Fibroblast of mammary gland (primary cell): ENCODE results near the gene METRNL.

Experiments used
- DNase-seq: peaks from one replicate; pipeline ENCODE4 v3.0.0-alpha.2; 2010; ENCODE audit warnings: low read depth
- H3K4me3 ChIP-seq: 2 replicates; pipeline ENCODE4 v1.5.1; 2011; ENCODE audit warnings: low read depth, mild to moderate bottlenecking, low read length, moderate library complexity; ENCODE audit not compliant: control insufficient read depth
- TF ChIP-seq, protein P1 (sequence below): conservative IDR thresholded peaks from 2 replicates; pipeline ENCODE4 v1.5.1; 2011; ENCODE audit warnings: low read depth, low read length, inconsistent platforms; ENCODE audit not compliant: control insufficient read depth, insufficient read depth

The METRNL gene

DNA sequence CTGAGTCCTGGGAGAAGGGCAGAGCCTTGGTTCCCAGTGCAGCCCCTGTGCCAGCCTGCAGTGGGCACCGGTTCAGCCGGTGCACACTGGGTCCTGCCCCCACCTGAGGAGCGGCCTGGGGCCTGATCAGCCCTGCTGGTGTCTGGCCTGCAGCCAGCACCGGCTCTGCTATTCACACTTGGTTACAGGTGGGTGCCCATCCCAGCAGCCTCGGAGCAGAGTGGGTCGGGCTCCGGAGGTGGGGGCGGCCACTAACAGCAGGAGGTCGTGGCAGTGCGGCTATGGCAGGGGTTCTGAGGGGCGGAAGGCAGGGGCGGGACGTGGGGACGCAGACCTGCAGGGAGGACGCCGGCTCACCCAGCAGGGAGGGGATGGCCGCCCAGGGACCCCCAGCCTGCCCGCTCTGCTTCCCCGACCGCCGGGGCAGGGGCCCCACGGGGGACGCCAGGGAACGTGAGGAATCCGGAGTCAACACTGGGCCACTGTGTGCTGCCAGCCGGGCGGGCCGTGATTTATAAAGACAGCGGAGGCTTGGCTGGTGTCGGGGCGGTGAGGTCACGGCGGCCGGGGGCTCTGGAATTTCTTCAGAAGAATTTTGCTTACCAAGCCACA lies 20.3 kb downstream of the METRNL start:
- TF ChIP-seq, protein P1, sequence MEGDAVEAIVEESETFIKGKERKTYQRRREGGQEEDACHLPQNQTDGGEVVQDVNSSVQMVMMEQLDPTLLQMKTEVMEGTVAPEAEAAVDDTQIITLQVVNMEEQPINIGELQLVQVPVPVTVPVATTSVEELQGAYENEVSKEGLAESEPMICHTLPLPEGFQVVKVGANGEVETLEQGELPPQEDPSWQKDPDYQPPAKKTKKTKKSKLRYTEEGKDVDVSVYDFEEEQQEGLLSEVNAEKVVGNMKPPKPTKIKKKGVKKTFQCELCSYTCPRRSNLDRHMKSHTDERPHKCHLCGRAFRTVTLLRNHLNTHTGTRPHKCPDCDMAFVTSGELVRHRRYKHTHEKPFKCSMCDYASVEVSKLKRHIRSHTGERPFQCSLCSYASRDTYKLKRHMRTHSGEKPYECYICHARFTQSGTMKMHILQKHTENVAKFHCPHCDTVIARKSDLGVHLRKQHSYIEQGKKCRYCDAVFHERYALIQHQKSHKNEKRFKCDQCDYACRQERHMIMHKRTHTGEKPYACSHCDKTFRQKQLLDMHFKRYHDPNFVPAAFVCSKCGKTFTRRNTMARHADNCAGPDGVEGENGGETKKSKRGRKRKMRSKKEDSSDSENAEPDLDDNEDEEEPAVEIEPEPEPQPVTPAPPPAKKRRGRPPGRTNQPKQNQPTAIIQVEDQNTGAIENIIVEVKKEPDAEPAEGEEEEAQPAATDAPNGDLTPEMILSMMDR = no peak
- H3K4me3 ChIP-seq = no peak overlapping the region
- DNase-seq = no peak

DNA sequence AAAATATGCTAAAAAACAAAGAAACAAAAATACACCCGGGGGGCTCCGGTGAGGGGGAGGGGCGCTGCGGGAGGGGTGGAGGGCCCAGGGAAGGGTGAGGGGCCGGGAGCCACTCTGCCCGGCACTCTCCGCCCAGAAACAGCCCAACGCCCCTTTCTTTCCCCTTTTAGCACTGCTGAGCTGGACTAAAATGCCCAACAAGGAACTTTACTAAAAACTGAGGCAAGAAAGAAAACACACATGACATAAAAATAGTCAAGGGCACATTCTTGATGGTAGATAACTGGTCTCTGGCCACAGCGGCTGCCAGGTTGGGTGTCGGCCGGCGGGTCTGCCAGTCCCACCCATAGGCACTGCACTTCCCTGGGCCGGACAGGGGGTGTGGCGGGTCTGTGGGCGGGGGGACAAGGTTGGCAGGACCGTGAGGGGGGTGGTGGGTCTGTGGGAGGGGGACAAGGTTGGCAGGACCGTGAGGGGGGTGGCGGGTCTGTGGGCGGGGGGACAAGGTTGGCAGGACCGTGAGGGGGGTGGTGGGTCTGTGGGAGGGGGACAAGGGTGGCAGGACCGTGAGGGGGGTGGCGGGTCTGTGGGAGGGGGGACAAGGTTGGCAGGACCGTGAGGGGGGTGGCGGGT lies 20.9 kb downstream of the METRNL start:
- no peak for DNase-seq
- no peak overlapping the region for H3K4me3 ChIP-seq
- TF ChIP-seq, protein P1 = no peak

DNA sequence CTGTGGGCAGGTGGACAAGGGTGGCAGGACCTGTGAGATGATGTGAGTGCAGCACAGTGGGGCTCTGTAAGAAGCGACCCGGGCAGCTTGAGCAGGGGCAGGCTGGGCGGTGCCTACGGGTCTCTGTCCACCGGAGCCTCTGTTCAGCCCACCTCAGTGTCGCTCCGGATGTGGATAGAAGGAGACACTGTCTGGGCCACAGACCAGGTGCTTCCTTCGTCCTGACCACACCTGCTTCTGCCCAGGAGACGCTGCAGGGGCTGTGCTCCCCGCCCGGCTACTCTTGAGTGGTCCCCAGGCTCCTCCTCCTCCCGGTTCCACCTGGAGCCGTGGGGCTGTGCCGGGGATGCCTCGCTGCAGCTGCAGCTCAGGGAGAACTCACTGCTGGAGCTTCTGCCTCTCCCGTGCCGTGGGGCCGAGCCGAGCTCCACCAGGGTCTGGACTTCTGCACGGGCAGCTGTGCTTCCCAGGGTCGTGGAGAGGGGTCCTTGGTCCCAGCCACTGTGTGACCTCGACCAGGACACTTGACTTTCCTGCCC lies 21.5 kb downstream of the METRNL start:
- no peak overlapping the region for H3K4me3 ChIP-seq
- no peak for DNase-seq

GRCh38 chr17:83101805-83102480 lies 22.5 kb downstream of the METRNL start:
- TF ChIP-seq, protein P1 = no peak
- no peak for DNase-seq
- no peak overlapping the region for H3K4me3 ChIP-seq

More for the DNA sequence above, 21.5 kb downstream of the METRNL start:
- TF ChIP-seq, protein P1 = no peak

DNA sequence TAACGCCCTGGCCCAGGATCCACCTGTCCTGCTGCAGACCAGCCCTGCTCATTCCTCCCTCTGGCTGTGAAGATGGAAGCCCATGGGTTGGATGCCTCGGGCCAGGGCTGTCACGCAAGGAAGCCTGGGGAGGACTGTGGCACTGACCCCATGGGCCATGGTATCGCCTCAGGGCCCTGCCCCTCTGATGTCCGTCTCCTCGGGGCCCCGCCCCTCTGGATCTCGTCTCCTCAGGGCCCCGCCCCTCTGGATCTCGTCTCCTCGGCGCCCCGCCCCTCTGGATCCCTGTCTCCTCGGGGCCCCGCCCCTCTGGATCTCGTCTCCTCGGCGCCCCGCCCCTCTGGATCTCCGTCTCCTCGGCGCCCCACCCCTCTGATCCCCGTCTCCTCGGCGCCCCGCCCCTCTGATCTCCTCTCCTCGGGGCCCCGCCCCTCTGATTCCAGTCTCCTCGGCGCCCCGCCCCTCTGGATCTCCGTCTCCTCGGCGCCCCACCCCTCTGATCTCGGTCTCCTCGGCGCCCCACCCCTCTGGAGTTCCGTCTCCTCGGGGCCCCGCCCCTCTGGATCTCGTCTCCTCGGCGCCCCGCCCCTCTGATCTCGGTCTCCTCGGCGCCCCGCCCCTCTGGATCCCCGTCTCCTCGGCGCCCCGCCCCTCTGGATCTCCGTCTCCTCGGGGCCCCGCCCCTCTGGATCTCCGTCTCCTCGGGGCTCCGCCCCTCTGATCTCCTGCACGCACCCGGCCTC lies 24.0 kb downstream of the METRNL start:
- peak; percentile 39 for DNase-seq
- H3K4me3 ChIP-seq = no peak overlapping the region
- TF ChIP-seq, protein P1 = no peak

GRCh38 chr17:83103943-83104311 lies 24.5 kb downstream of the METRNL start:
- TF ChIP-seq, protein P1 = no peak
- H3K4me3 ChIP-seq = no peak overlapping the region
- DNase-seq = no peak
